GM18909 (cell line): Measurements from ENCODE around the gene SLC26A6.

Experiments used
- ATAC-seq: cut with Tn5 transposase; IDR thresholded peaks from one replicate; pipeline ENCODE4 v1.9.1; 2021; ENCODE audit warnings: mild to moderate bottlenecking; ENCODE audit not compliant: unreplicated experiment, poor library complexity

Gene SLC26A6

DNA sequence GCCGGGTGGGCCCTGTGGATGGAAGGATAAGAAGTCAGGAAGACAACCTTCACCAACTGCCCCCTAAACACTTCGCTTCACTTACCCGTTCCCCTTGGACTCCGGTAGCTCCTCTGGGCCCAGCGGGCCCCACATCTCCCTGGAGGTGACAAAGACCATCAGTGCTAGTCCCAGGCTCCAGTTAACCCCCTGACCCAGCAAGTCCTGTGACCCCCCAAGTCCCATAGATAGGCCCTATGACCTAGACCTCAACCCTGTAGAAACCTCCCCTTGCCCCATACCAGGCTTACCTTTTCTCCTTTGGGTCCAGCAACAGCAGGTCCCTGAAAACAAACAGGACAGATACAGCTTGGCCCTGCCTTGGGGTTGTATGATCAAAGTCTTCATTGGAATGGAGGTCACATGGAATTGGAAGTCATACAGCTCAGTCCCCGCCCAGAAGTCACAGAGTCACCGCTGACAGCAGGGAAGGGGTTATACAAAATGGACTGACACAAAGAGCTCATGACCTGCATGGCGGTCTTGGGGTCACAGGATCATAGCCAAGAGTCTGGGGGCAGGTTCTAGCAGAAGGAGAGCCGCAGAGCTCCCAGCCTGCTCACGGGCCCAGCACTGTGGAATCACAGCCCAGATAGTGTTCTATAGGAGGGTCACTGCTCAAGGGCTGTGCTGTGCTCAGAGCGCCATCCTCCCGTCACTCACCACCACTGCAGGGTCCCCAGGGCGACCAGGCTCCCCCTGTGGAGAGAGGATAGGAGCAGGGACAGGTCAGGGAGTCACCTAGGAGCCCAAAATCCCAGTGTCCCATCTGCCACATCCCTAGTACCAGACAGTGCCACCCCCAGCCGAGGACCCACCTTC, 53.4 kb downstream of the SLC26A6 start:
- no peak for ATAC-seq

GRCh38 chr3:48576647-48577046, 58.6 kb downstream of the SLC26A6 start:
- ATAC-seq, result no peak
